Endothelial cell of hepatic sinusoid (primary cell): ENCODE data around the gene COX7A2.

Source experiments
- in situ Hi-C: cut with HindIII; loops from 2 replicates; pipeline ENCODE4 v1.10.0; 2017; ENCODE audit warnings: low sequenced_read_pairs

COX7A2 gene

GRCh38 chr6:75204217-75204958, 39.2 kb downstream of the COX7A2 start:
- in situ Hi-C loops, result loop anchor here (25.0 kb wide), 2 partner anchors 1242 to 1417 kb away; no protein-coding TSS in a partner anchor

GRCh38 chr6:75203721-75204120, 39.9 kb downstream of the COX7A2 start:
- in situ Hi-C loops, result loop anchor here (25.0 kb wide), 2 partner anchors 1241 to 1416 kb away; no protein-coding TSS in a partner anchor

DNA sequence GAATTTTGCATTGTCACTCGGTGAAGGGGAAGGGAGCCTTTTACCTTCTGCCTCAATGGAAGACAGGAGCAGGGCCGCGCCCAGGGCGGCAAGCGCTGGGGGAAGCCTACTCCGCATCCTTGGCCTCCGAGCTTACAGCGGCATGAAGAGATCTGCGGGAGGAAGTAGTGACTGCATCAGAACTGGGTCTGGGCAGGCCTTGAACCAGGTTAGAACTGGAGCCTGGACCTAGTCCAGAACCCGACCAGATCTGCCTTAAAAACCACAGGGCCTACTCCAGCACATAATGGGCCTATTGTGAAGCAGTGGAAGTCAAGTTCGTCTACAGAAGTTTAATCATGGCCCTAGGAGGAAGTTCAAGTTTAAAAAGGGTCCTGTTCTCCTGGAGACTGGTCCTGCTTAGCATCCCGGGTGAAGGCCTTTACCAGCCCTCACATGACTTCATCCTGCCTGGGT, 40.9 kb downstream of the COX7A2 start:
- in situ Hi-C loops, result loop anchor here (25.0 kb wide), 2 partner anchors 1240 to 1415 kb away; no protein-coding TSS in a partner anchor

- in situ Hi-C loops, result loop anchor here (25.0 kb wide), 2 partner anchors 1240 to 1415 kb away; no protein-coding TSS in a partner anchor
Observed at GRCh38 chr6:75201901-75202672, 41.5 kb downstream of the COX7A2 start.

- in situ Hi-C loops, result loop anchor here (25.0 kb wide), 2 partner anchors 1239 to 1414 kb away; no protein-coding TSS in a partner anchor
Observed at GRCh38 chr6:75201021-75201420, 42.6 kb downstream of the COX7A2 start.

GRCh38 chr6:75199889-75200288, 43.7 kb downstream of the COX7A2 start:
- in situ Hi-C loops, result loop anchor here (25.0 kb wide), 2 partner anchors 1238 to 1413 kb away; no protein-coding TSS in a partner anchor

DNA sequence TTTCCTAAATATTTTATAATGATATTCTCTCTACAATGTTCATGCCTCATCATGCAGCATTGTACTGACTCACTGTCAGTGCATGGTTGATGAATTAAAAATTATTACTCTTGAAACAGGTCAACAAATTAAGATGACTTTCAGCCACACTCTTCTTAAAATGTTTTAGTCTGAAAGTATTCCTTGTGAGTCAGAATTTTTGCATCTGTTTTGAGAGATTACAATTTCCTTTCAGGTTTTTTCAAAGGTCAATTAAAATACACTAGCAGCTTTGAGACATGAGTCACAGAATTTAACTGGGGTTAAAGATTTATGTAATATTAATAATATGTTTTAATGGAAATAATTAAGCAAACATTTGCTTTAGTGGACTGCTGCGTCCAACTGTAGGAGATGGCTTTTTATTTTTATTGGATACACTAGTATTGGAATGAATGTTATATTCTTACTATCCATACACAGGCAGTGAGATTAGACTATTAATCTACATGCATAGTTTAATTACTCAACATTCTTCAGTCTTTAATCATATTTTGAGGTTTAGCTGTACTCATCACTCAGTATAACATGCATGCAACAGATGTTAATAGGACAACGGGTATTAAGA, 47.4 kb downstream of the COX7A2 start:
- in situ Hi-C loops, result no loop called here

DNA sequence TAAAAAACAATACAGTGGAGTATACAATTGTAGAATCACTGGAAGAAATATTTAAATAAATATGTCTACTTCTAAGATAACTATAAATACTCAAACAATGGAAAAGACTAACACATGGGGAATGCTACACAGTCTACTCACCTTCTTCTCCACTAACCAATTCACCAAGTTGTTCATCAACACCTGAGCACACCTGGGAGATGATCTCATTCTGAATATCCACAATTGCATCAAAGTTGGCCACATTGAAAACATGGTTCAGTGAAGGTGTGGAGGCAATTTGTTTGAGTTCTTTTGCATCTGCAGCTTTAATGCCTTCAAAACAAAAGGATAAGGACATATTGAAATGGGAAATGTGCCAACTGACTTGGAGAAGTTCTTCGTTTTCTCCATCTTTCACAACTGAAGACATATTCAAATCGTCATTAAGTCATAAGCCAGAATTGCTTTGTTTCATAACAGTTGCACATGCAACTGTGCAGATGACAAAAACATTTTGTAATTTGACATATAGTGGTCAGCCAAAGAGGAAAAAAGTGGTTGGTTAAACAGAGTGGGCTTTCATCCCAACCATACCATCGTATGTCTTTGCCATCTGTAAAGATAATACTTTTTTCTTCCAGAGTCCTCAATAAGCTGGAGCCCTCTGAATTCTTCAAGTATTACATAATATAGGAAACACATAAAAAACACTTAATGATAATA, 55.2 kb downstream of the COX7A2 start:
- in situ Hi-C loops, result no loop called here
